Fibroblast of pulmonary artery (primary cell): Measurements from ENCODE around the gene EPHA8.

ENCODE experiments used
- DNase-seq: peaks from one replicate; pipeline ENCODE4 v3.0.0-alpha.2; 2010; ENCODE audit warnings: low read depth
- H3K4me3 ChIP-seq: replicated peaks from 2 replicates; pipeline ENCODE4 v1.5.1; 2011; ENCODE audit warnings: low read depth, mild to moderate bottlenecking, control low read depth, low read length, moderate library complexity
- CTCF ChIP-seq: IDR thresholded peaks from 2 replicates; pipeline ENCODE4 v1.5.1; 2011; ENCODE audit warnings: mild to moderate bottlenecking, control low read depth, low read length, inconsistent platforms; ENCODE audit errors: missing control alignments

EPHA8 gene

GRCh38 chr1:22563671-22564602 lies 648 bp downstream of the EPHA8 start:
- H3K4me3 ChIP-seq, result no peak overlapping the region
- no peak for DNase-seq
- TF ChIP-seq CTCF, result no peak

GRCh38 chr1:22566161-22566560 lies 2.9 kb downstream of the EPHA8 start:
- no peak overlapping the region for H3K4me3 ChIP-seq
- TF ChIP-seq CTCF, result no peak
- DNase-seq, result no peak

GRCh38 chr1:22567197-22567596 lies 3.9 kb downstream of the EPHA8 start:
- no peak for TF ChIP-seq CTCF
- H3K4me3 ChIP-seq, result no peak overlapping the region
- DNase-seq, result no peak

- no peak for TF ChIP-seq CTCF
- no peak overlapping the region for H3K4me3 ChIP-seq
- no peak for DNase-seq
Measured at GRCh38 chr1:22567994-22568393, 4.7 kb downstream of the EPHA8 start.

GRCh38 chr1:22569269-22569668 lies 6.0 kb downstream of the EPHA8 start:
- no peak for DNase-seq
- H3K4me3 ChIP-seq, result no peak overlapping the region
- TF ChIP-seq CTCF, result no peak

- no peak for DNase-seq
- TF ChIP-seq CTCF, result no peak
Measured at GRCh38 chr1:22570140-22570909, 7.0 kb downstream of the EPHA8 start.

More at GRCh38 chr1:22570140-22570909, 7.0 kb downstream of the EPHA8 start:
- no peak overlapping the region for H3K4me3 ChIP-seq
